HepG2 (cell line): Measurements from ENCODE around the gene ODAD4. TPM values are rescaled to one million over a fixed set of nuclear protein-coding genes. Genes with fewer than 3 reads are reported as not detected.

Source experiments
- ARID5B ChIP-seq: IDR thresholded peaks from 2 replicates; pipeline ENCODE4 v1.4.0; 2020; ENCODE audit warnings: mild to moderate bottlenecking, missing genetic modification reagents
- ARNTL ChIP-seq: sonication (generic); formaldehyde crosslinking; IDR thresholded peaks from 2 replicates; pipeline ENCODE4 v1.4.0; 2020; ENCODE audit warnings: mild to moderate bottlenecking, missing genetic modification reagents
- ETV5 ChIP-seq: IDR thresholded peaks from 2 replicates; pipeline ENCODE4 v1.6.1; 2018; ENCODE audit warnings: missing biosample characterization, missing genetic modification reagents, inconsistent platforms, borderline replicate concordance
- GATA4 ChIP-seq: sonication (generic); IDR thresholded peaks from 2 replicates; pipeline ENCODE4 v1.6.1; 2016; ENCODE audit warnings: antibody characterized with exemption, low read depth, borderline replicate concordance
- HOXA5 ChIP-seq: sonication (generic); formaldehyde crosslinking; IDR thresholded peaks from 2 replicates; pipeline ENCODE4 v1.4.0; 2020; ENCODE audit warnings: missing genetic modification reagents
- IRF2 ChIP-seq: IDR thresholded peaks from 2 replicates; pipeline ENCODE4 v1.6.1; 2018; ENCODE audit warnings: missing genetic modification reagents, missing compliant biosample characterization
- KLF13 ChIP-seq: sonication (generic); formaldehyde crosslinking; IDR thresholded peaks from 2 replicates; pipeline ENCODE4 v1.4.0; 2020; ENCODE audit warnings: mild to moderate bottlenecking, missing genetic modification reagents
- MAZ ChIP-seq, 2 experiments: sonication (generic) in 1 of 2; formaldehyde crosslinking in 1 of 2; IDR thresholded peaks; 2 replicates each; pipeline versions ENCODE4 v1.5.0 to v1.6.1; 2012 to 2020; ENCODE audit warnings: low read depth in 2 of 2, mild to moderate bottlenecking in 2 of 2, borderline replicate concordance in 1 of 2, improper control_type of control experiment in 1 of 2, low read length in 1 of 2, missing genetic modification reagents in 1 of 2, moderate library complexity in 1 of 2
- MED1 ChIP-seq: sonication (generic); formaldehyde crosslinking; IDR thresholded peaks from 2 replicates; pipeline ENCODE4 v1.4.0; 2020; ENCODE audit warnings: missing genetic modification reagents
- PAF1 ChIP-seq: IDR thresholded peaks from 2 replicates; pipeline ENCODE4 v1.6.1; 2016; ENCODE audit warnings: missing genetic modification reagents, missing compliant biosample characterization
- SMAD3 ChIP-seq: sonication (generic); formaldehyde crosslinking; IDR thresholded peaks from 2 replicates; pipeline ENCODE4 v1.4.0; 2020; ENCODE audit warnings: missing genetic modification reagents
- XBP1 ChIP-seq: sonication (generic); formaldehyde crosslinking; IDR thresholded peaks from 2 replicates; pipeline ENCODE4 v1.5.0; 2020; ENCODE audit warnings: missing genetic modification reagents
- ZNF362 ChIP-seq: sonication (generic); formaldehyde crosslinking; IDR thresholded peaks from 2 replicates; pipeline ENCODE4 v1.4.0; 2020; ENCODE audit warnings: missing genetic modification reagents, mild to moderate bottlenecking, borderline replicate concordance
- ZNF441 ChIP-seq: sonication (generic); formaldehyde crosslinking; IDR thresholded peaks from 2 replicates; pipeline ENCODE4 v1.7.0; 2021; ENCODE audit warnings: missing genetic modification reagents, borderline replicate concordance
- ZNF556 ChIP-seq: sonication (generic); formaldehyde crosslinking; IDR thresholded peaks from 2 replicates; pipeline ENCODE4 v1.4.0; 2020; ENCODE audit warnings: mild to moderate bottlenecking, missing genetic modification reagents, borderline replicate concordance
- ZNF605 ChIP-seq: sonication (generic); formaldehyde crosslinking; IDR thresholded peaks from 2 replicates; pipeline ENCODE4 v1.8.0; 2022; ENCODE audit warnings: mild to moderate bottlenecking, missing genetic modification reagents
- ZNF644 ChIP-seq: IDR thresholded peaks from 2 replicates; pipeline ENCODE4 v1.6.1; 2016; ENCODE audit warnings: low read depth
- ZNF800 ChIP-seq: sonication (generic); formaldehyde crosslinking; IDR thresholded peaks from 2 replicates; pipeline ENCODE4 v1.4.0; 2020; ENCODE audit warnings: missing genetic modification reagents
- ZSCAN20 ChIP-seq: sonication (generic); formaldehyde crosslinking; IDR thresholded peaks from 2 replicates; pipeline ENCODE4 v1.4.0; 2020; ENCODE audit warnings: missing genetic modification reagents, mild to moderate bottlenecking, borderline replicate concordance
- polyA plus RNA-seq, 8 experiments: library from polyadenylated mRNA; depleted of rRNA in 3 of 8; stranded (reverse) in 7 of 8; unstranded in 1 of 8; fragments of >200 nt; fragmentation: Illumina TruSeq in 4 of 8; extraction: Trizol in 4 of 8; gene quantifications; 2 replicates each; pipeline versions ENCODE4 v1.2.1 to v1.2.3, GENCODE V29; 2011 to 2016; ENCODE audit warnings: low read depth in 4 of 8, missing spikeins in 1 of 8, mixed read lengths in 1 of 8; ENCODE audit not compliant: insufficient read depth in 1 of 8
- total RNA-seq, 5 experiments: library from RNA; depleted of rRNA; stranded (reverse); fragments of >200 nt; fragmentation: Illumina TruSeq; extraction: Trizol; gene quantifications; 2 replicates each; pipeline ENCODE4 v1.2.3, GENCODE V29; 2016; ENCODE audit warnings: low read depth in 1 of 5
- TF ChIP-seq, protein P1 (sequence below): sonication (generic); formaldehyde crosslinking; IDR thresholded peaks from 2 replicates; pipeline ENCODE4 v1.4.0; 2020; ENCODE audit warnings: low read depth, mild to moderate bottlenecking, missing genetic modification reagents

Gene ODAD4
- total and polyA plus RNA-seq, 2 of the 13 experiments (the other 11 are each of a cell fraction or from before 2014, with no cell fraction given): 0.48 to 0.53 TPM

- TF ChIP-seq, protein P1, sequence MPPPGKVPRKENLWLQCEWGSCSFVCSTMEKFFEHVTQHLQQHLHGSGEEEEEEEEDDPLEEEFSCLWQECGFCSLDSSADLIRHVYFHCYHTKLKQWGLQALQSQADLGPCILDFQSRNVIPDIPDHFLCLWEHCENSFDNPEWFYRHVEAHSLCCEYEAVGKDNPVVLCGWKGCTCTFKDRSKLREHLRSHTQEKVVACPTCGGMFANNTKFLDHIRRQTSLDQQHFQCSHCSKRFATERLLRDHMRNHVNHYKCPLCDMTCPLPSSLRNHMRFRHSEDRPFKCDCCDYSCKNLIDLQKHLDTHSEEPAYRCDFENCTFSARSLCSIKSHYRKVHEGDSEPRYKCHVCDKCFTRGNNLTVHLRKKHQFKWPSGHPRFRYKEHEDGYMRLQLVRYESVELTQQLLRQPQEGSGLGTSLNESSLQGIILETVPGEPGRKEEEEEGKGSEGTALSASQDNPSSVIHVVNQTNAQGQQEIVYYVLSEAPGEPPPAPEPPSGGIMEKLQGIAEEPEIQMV (CRISPR knock-in tag): 0 out of 2 replicates have a peak, but pooled peaks have one; percentile 50
- TF ChIP-seq XBP1 (no peak), SMAD3 (CRISPR knock-in tag) (0 out of 2 replicates have a peak, but pooled peaks have one; percentile 19), ZNF605 (CRISPR knock-in tag) (peak; percentile 33; the same call in 1 of the 2 replicates), ARNTL (CRISPR knock-in tag) (no peak), MED1 (CRISPR knock-in tag) (0 out of 2 replicates have a peak, but pooled peaks have one; percentile 46), ETV5 (CRISPR knock-in tag) (peak; percentile 95), KLF13 (CRISPR knock-in tag) (no peak), PAF1 (CRISPR knock-in tag) (no peak), ZNF362 (CRISPR knock-in tag) (peak; percentile 85; the same call in 1 of the 2 replicates), ARID5B (peak; percentile 67; the same call in 1 of the 2 replicates), MAZ (IDR thresholded peaks at IDR 0.05; ENCODE audit: borderline replicate concordance, low read depth, low read length) (no peak), MAZ (CRISPR knock-in tag; IDR thresholded peaks at IDR 0.05; ENCODE audit: low read depth) (no peak), ZNF644 (CRISPR knock-in tag) (0 out of 2 replicates have a peak, but pooled peaks have one; percentile 32), IRF2 (CRISPR knock-in tag) (peak; percentile 51; the same call in 1 of the 2 replicates), ZNF556 (CRISPR knock-in tag) (0 out of 2 replicates have a peak, but pooled peaks have one; percentile 70), ZNF441 (CRISPR knock-in tag) (0 out of 2 replicates have a peak, but pooled peaks have one; percentile 29), ZNF800 (0 out of 2 replicates have a peak, but pooled peaks have one; percentile 28), HOXA5 (0 out of 2 replicates have a peak, but pooled peaks have one; percentile 39), ZSCAN20 (CRISPR knock-in tag) (no peak), GATA4 (0 out of 2 replicates have a peak, but pooled peaks have one; percentile 18)
Observed at GRCh38 chr17:41957031-41957868, 26.8 kb downstream of the ODAD4 start (continued).
